Endothelial cell of umbilical vein (primary cell): ENCODE measurements around the gene PLD1. TPM values are rescaled to one million over a fixed set of nuclear protein-coding genes. Genes with fewer than 3 reads are reported as not detected.

Experiments used
- BruUV-seq: library from RNA; stranded (reverse); fragments of 400-500 nt; replicated peaks from 2 replicates; lab custom pipeline; 2021; lab: Mats Ljungman, UMichigan
- CTCF ChIA-PET: fragments of 300-600, 350-600 bp; sonication (Branson Sonifier 250); formaldehyde crosslinking; loops from one replicate; lab custom pipeline; 2021; ENCODE audit warnings: antibody characterized with exemption, inconsistent platforms; lab: Charles Lee
- POLR2A ChIA-PET: fragments of 300-600, 350-600 bp; sonication (Branson Sonifier 250); formaldehyde crosslinking; loops from one replicate; lab custom pipeline; 2021; ENCODE audit warnings: antibody characterized with exemption, inconsistent platforms; lab: Charles Lee
- DNase-seq: peaks from one replicate; pipeline ENCODE4 v3.0.0-alpha.2; 2011; ENCODE audit warnings: low read depth, low spot score
- FAIRE-seq: peaks from 2 replicates; lab custom pipeline; 2011; peaks lifted over from hg19 to GRCh38; lab: Jason Lieb, UNC
- H2AFZ ChIP-seq: 2 replicates; pipeline ENCODE4 v1.6.0; 2012; ENCODE audit warnings: low read depth, low read length, control low read depth, inconsistent platforms
- H3K27ac ChIP-seq: 2 replicates; pipeline ENCODE4 v1.5.1; 2011; ENCODE audit warnings: low read depth, mild to moderate bottlenecking, control low read depth, low read length, moderate library complexity; ENCODE audit not compliant: insufficient read depth
- H3K27me3 ChIP-seq, 2 experiments: 2 replicates each; pipeline versions ENCODE4 v1.6.0 to v1.6.1; 2011; ENCODE audit warnings: low read length in 2 of 2, mixed read lengths in 1 of 2; ENCODE audit not compliant: control insufficient read depth in 2 of 2, insufficient read depth in 2 of 2
- H3K36me3 ChIP-seq, 2 experiments: 2 replicates in 1 of 2; 3 replicates in 1 of 2; pipeline ENCODE4 v1.5.1; 2011; ENCODE audit warnings: low read length in 2 of 2, mild to moderate bottlenecking in 1 of 2, moderate library complexity in 1 of 2; ENCODE audit not compliant: control insufficient read depth in 2 of 2, insufficient read depth in 2 of 2; ENCODE audit errors: extremely low read depth in 1 of 2
- H3K4me1 ChIP-seq: 3 replicates; pipeline ENCODE4 v1.5.1; 2011; ENCODE audit warnings: mild to moderate bottlenecking, low read length; ENCODE audit not compliant: control insufficient read depth, insufficient read depth; ENCODE audit errors: extremely low read depth
- H3K4me2 ChIP-seq: 2 replicates; pipeline ENCODE4 v1.6.1; 2011; ENCODE audit warnings: low read length, control low read depth, mixed read lengths; ENCODE audit not compliant: insufficient read depth
- H3K4me3 ChIP-seq, 3 experiments: fragments of 200-600 bp in 1 of 3; sonication (generic), shearing (Covaris generic) in 1 of 3; replicated peaks in 1 of 3; 2 replicates each; pipeline ENCODE4 v1.5.1; 2011 to 2016; ENCODE audit warnings: control low read depth in 3 of 3, low read length in 3 of 3, mild to moderate bottlenecking in 2 of 3, inconsistent platforms in 1 of 3, low read depth in 1 of 3, moderate library complexity in 1 of 3; ENCODE audit not compliant: insufficient read depth in 1 of 3
- H3K79me2 ChIP-seq: 2 replicates; pipeline ENCODE4 v1.6.0; 2012; ENCODE audit warnings: low read length, inconsistent platforms; ENCODE audit not compliant: control insufficient read depth, insufficient read depth
- H3K9ac ChIP-seq: replicated peaks from 2 replicates; pipeline ENCODE3; 2011; ENCODE audit warnings: low read length, control low read depth; ENCODE audit not compliant: insufficient read depth; ENCODE audit errors: extremely low read depth
- H3K9me1 ChIP-seq: replicated peaks from 3 replicates; pipeline ENCODE4 v1.6.0; 2011; ENCODE audit warnings: mild to moderate bottlenecking, low read length; ENCODE audit not compliant: control insufficient read depth, insufficient read depth; ENCODE audit errors: extremely low read depth
- H3K9me3 ChIP-seq: replicated peaks from 2 replicates; pipeline ENCODE4 v1.5.1; 2012; ENCODE audit warnings: low read length, inconsistent platforms; ENCODE audit not compliant: control insufficient read depth, insufficient read depth
- H4K20me1 ChIP-seq: replicated peaks from 2 replicates; pipeline ENCODE3; 2011; ENCODE audit warnings: mild to moderate bottlenecking, low read length; ENCODE audit not compliant: control insufficient read depth, insufficient read depth; ENCODE audit errors: extremely low read depth
- EZH2 ChIP-seq: IDR thresholded peaks from 2 replicates; pipeline ENCODE4 v1.6.1; 2012; ENCODE audit warnings: borderline replicate concordance, low read depth, mild to moderate bottlenecking, moderate library complexity, low read length, inconsistent platforms; ENCODE audit not compliant: severe bottlenecking
- FOS ChIP-seq: IDR thresholded peaks from 2 replicates; pipeline ENCODE4 v1.6.1; 2011; ENCODE audit warnings: mild to moderate bottlenecking, low read length, moderate library complexity, borderline replicate concordance; ENCODE audit not compliant: insufficient read depth
- GATA2 ChIP-seq: IDR thresholded peaks from 2 replicates; pipeline ENCODE4 v1.7.0; 2011; ENCODE audit warnings: low read depth, mild to moderate bottlenecking, moderate library complexity, mixed read lengths, low read length; ENCODE audit not compliant: insufficient read length, insufficient read depth
- JUN ChIP-seq: IDR thresholded peaks from 2 replicates; pipeline ENCODE4 v1.6.1; 2011; ENCODE audit warnings: borderline replicate concordance, low read depth; ENCODE audit not compliant: insufficient read length, insufficient read depth
- MYC ChIP-seq: IDR thresholded peaks from one replicate; pipeline ENCODE4 v1.6.1; 2011; ENCODE audit warnings: mild to moderate bottlenecking, low read depth, low read length
- POLR2A ChIP-seq: IDR thresholded peaks from 2 replicates; pipeline ENCODE4 v1.6.1; 2012; ENCODE audit warnings: low read depth, mild to moderate bottlenecking, control low read depth, low read length
- POLR2AphosphoS5 ChIP-seq: IDR thresholded peaks from 2 replicates; pipeline ENCODE4 v1.6.1; 2012; ENCODE audit warnings: low read depth, mild to moderate bottlenecking, control low read depth, low read length, moderate library complexity; ENCODE audit not compliant: insufficient read depth
- dilution Hi-C: fragments of 300-500 bp; cut with MboI; formaldehyde crosslinking; loops from one replicate; pipeline ENCODE4 v1.15.0; 2019; ENCODE audit warnings: low sequenced_read_pairs; ENCODE audit not compliant: extremely low pct_ligation_motif_present
- intact Hi-C: fragments of 100-400 bp; cut with micrococcal nuclease; formaldehyde crosslinking; loops from one replicate; pipeline ENCODE4 v1.10.0; 2022
- polyA plus RNA-seq, 4 experiments: library from polyadenylated mRNA; depleted of rRNA in 3 of 4; stranded (reverse) in 3 of 4; unstranded in 1 of 4; fragments of >200 nt; gene quantifications; 2 replicates each; pipeline versions ENCODE4 v1.2.1 to v1.2.3, GENCODE V29; 2011 to 2012; ENCODE audit warnings: missing spikeins in 1 of 4
- total RNA-seq: library from RNA; stranded (reverse); gene quantifications from 2 replicates; pipeline ENCODE4 v1.2.3, GENCODE V29; 2021
- TF ChIP-seq, protein P1 (sequence below), 2 donors: IDR thresholded peaks; 1 replicate in 1 of 2; 2 replicates in 1 of 2; pipeline ENCODE4 v1.5.1; 2011; ENCODE audit warnings: low read length in 2 of 2, mild to moderate bottlenecking in 2 of 2, moderate library complexity in 2 of 2, control low read depth in 1 of 2, inconsistent platforms in 1 of 2, low read depth in 1 of 2; ENCODE audit not compliant: insufficient read depth in 1 of 2; ENCODE audit errors: extremely low read depth in 1 of 2
- TF ChIP-seq, protein P2 (sequence below): IDR thresholded peaks from 2 replicates; pipeline ENCODE4 v1.6.1; 2011; ENCODE audit not compliant: insufficient read depth, insufficient read length

The PLD1 gene
- total and polyA plus RNA-seq, 2 donors (not counting 3 experiments of a cell fraction or from before 2014, with no cell fraction given), result 42.0 to 108 TPM

DNA sequence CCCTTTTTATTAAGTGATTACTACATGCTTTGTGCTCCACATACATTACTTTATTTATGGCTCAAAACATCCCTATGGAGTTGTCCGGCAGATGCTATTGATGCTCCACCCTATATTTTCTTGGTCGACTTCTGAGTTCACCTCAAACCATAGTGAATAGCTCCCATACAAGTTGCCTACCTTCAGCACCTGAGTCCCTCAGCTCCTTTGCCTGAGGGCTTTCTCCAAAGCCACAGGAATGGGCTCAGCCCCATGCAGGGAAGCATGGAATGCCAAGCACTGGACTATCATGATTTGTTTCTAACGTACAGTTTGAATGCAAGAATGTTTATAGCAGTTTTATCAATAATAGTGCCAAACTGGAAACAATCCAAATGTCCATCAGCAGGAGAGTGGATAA is 225.2 kb downstream of the PLD1 start:
- BruUV-seq, result no TSS peak
- no peaks in the 10 kb centered on the region for H3K9me3 ChIP-seq
- ChIA-PET POLR2A (no interaction called here), CTCF (no interaction called here)
- H3K9ac ChIP-seq, result no peak overlapping the region
- H3K4me2 ChIP-seq, result no peak overlapping the region
- FAIRE-seq (no peak), DNase-seq (no peak)
- H3K9me1 ChIP-seq, result no peaks in the 10 kb centered on the region
- H3K79me2 ChIP-seq, result no peaks in the 10 kb centered on the region
- intact Hi-C loops, result no loop called here
- TF ChIP-seq, protein P1, sequence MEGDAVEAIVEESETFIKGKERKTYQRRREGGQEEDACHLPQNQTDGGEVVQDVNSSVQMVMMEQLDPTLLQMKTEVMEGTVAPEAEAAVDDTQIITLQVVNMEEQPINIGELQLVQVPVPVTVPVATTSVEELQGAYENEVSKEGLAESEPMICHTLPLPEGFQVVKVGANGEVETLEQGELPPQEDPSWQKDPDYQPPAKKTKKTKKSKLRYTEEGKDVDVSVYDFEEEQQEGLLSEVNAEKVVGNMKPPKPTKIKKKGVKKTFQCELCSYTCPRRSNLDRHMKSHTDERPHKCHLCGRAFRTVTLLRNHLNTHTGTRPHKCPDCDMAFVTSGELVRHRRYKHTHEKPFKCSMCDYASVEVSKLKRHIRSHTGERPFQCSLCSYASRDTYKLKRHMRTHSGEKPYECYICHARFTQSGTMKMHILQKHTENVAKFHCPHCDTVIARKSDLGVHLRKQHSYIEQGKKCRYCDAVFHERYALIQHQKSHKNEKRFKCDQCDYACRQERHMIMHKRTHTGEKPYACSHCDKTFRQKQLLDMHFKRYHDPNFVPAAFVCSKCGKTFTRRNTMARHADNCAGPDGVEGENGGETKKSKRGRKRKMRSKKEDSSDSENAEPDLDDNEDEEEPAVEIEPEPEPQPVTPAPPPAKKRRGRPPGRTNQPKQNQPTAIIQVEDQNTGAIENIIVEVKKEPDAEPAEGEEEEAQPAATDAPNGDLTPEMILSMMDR (IDR thresholded peaks at IDR 0.05; ENCODE audit: extremely low read depth in 1 of 2, insufficient read depth in 1 of 2, low read depth in 1 of 2, low read length in 2 of 2), result no peak
- TF ChIP-seq POLR2AphosphoS5 (no peak), MYC (no peak), GATA2 (no peak), EZH2 (no peak), POLR2A (no peak)
- H3K27me3 ChIP-seq, result no peaks in the 10 kb centered on the region
- H4K20me1 ChIP-seq, result no peaks in the 10 kb centered on the region
- H2AFZ ChIP-seq, result no peak overlapping the region
- dilution Hi-C loops, result no loop called here
- H3K27ac ChIP-seq, result no peak overlapping the region
- no peak overlapping the region for H3K4me3 ChIP-seq
- H3K4me1 ChIP-seq, result no peaks in the 10 kb centered on the region
- H3K36me3 ChIP-seq, result no peaks in the 10 kb centered on the region

DNA sequence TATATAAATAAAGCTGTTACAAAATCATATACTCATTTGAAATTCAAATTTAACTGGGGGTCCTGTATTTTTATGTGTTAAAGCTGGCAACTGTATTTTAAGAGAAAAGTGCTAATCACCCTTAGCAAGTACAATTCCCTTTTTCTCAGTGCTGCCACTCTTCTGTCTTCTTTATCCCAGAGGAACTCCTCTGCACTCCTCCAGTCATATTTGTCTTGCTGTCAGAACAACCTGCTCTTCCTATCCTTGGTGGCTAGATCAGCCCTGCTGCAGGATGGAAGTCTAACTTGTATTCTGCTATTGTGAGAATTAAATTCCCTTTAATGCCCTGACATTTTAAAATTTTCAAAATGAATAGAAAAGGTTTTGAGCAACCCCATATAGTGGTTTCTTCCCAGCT is 226.2 kb downstream of the PLD1 start:
- Histone ChIP-seq H2AFZ (no peak overlapping the region), H3K4me2 (no peak overlapping the region), H3K4me1 (no peaks in the 10 kb centered on the region), H3K36me3 (no peaks in the 10 kb centered on the region), H3K9ac (no peak overlapping the region), H3K79me2 (no peaks in the 10 kb centered on the region), H3K9me3 (no peaks in the 10 kb centered on the region), H3K4me3 (no peak overlapping the region), H3K27me3 (no peaks in the 10 kb centered on the region), H3K27ac (no peak overlapping the region), H3K9me1 (no peaks in the 10 kb centered on the region), H4K20me1 (no peaks in the 10 kb centered on the region)
- FAIRE-seq, result no peak
- DNase-seq, result no peak
- BruUV-seq, result no TSS peak
- dilution Hi-C loops, result no loop called here
- CTCF ChIA-PET, result interaction anchor here (0.8 to 1.4 kb wide), 2 partner anchors 9 to 18 kb away, joined by 3 to 5 read pairs; no protein-coding TSS in a partner anchor
- POLR2A ChIA-PET, result no interaction called here
- TF ChIP-seq JUN (no peak), POLR2AphosphoS5 (no peak), EZH2 (no peak), POLR2A (no peak), GATA2 (no peak), MYC (no peak), FOS (no peak)
- TF ChIP-seq, protein P2, sequence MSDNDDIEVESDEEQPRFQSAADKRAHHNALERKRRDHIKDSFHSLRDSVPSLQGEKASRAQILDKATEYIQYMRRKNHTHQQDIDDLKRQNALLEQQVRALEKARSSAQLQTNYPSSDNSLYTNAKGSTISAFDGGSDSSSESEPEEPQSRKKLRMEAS, result no peak
- TF ChIP-seq, protein P1 (IDR thresholded peaks at IDR 0.05; ENCODE audit: extremely low read depth in 1 of 2, insufficient read depth in 1 of 2, low read depth in 1 of 2, low read length in 2 of 2), result no peak
- intact Hi-C loops, result no loop called here
